GM12891 (cell line): ENCODE measurements around the gene SATB1. TPM values are rescaled to one million over a fixed set of nuclear protein-coding genes. Genes with fewer than 3 reads are reported as not detected.
"Not testable (repeated sequence)": the region's sequence is repeated elsewhere in the genome, so short reads cannot be mapped to it uniquely, and the experiment has no call there.

ENCODE experiments used
- DNase-seq: peaks from one replicate; pipeline ENCODE4 v3.0.0; 2011; ENCODE audit warnings: low spot score; ENCODE audit not compliant: insufficient read length
- FAIRE-seq: peaks from 2 replicates; lab custom pipeline; 2011; peaks lifted over from hg19 to GRCh38; lab: Jason Lieb, UNC
- PAX5 ChIP-seq: IDR thresholded peaks from 2 replicates; pipeline ENCODE4 v1.6.1; 2011; ENCODE audit warnings: low read length, moderate library complexity, mild to moderate bottlenecking; ENCODE audit not compliant: insufficient read depth, severe bottlenecking
- POLR2A ChIP-seq: IDR thresholded peaks from 2 replicates; pipeline ENCODE4 v1.6.1; 2011; ENCODE audit warnings: low read depth, low read length, control low read depth
- POLR2AphosphoS5 ChIP-seq: IDR thresholded peaks from 2 replicates; pipeline ENCODE4 v1.6.1; 2011; ENCODE audit warnings: low read depth, low read length, control low read depth
- POU2F2 ChIP-seq: IDR thresholded peaks from 2 replicates; pipeline ENCODE4 v1.6.1; 2011; ENCODE audit warnings: low read depth, mild to moderate bottlenecking, control low read depth, low read length, moderate library complexity
- SPI1 ChIP-seq: IDR thresholded peaks from 2 replicates; pipeline ENCODE4 v1.6.1; 2011; ENCODE audit warnings: low read depth, low read length, control low read depth
- TAF1 ChIP-seq: IDR thresholded peaks from 2 replicates; pipeline ENCODE4 v1.6.1; 2011; ENCODE audit warnings: low read depth, low read length, control low read depth
- polyA plus RNA-seq: library from polyadenylated mRNA; unstranded; fragments of >200 nt; gene quantifications from one replicate; pipeline ENCODE4 v1.2.1, GENCODE V29; 2012; ENCODE audit warnings: low read depth, missing spikeins, inconsistent platforms; ENCODE audit not compliant: missing spikeins

SATB1 gene
- polyA plus RNA-seq = 0.32 TPM

GRCh38 chr3:18424729-18425640 lies at the start of gene SATB1:
TSS of gene SATB1 (minus strand) at chr3:18425339. CDS start at chr3:18420967, 4,372 bp downstream.
- TF ChIP-seq TAF1 (no peak), POU2F2 (no peak), SPI1 (no peak), PAX5 (no peak), POLR2AphosphoS5 (no peak), POLR2A (no peak)
- FAIRE-seq = peak; percentile 35
- DNase-seq = peak; percentile 10

- DNase-seq = no peak
- no peak for FAIRE-seq
- no peak for TF ChIP-seq PAX5
- TF ChIP-seq POLR2AphosphoS5 = no peak
- no peak for TF ChIP-seq SPI1
- no peak for TF ChIP-seq POU2F2
- TF ChIP-seq TAF1 = no peak
- no peak for TF ChIP-seq POLR2A
Observed at GRCh38 chr3:18474202-18474601, 49.1 kb upstream of the SATB1 start.

DNA sequence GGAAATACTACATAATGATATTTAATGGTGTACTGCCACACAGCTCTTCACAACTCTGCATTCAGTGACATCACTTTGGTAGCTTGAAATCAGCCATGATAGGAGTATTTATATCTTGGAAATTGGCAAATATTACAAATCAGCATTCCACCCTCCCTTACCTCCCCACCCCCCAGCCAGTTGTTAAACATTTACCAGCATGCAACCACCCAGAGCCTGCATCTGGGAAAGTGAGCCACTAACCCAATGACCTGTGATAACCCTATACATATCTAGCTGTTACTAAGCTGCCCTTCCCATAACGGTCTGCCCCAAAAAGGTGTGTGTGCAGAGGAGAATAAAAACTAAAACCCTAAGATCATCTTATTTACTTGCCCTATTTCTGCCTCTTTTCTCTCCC lies 44.6 kb upstream of the SATB1 start:
- DNase-seq = no peak
- TF ChIP-seq POLR2AphosphoS5 (no peak), SPI1 (no peak), POU2F2 (no peak), POLR2A (no peak)
- no peak for FAIRE-seq

DNA sequence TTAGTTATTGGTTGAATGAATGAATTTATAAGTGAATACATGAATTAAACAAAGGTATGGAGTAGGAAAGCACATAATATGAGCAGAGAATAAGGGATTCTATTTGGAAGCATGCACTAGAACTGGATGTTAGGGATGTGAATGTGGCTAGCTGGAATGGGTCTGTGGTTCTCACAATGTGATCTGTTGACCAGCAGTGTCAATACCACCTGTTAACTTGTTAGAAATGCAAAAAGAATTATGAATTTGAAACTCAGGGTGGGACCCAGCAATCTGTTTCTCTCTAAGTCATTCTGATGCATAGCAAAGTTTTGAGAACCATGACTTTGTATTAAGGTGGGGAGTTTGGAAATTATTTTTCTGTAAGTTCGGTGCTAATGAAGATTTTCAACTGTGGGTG lies 41.0 kb upstream of the SATB1 start:
- DNase-seq (no peak), FAIRE-seq (no peak)
- no peak for TF ChIP-seq POU2F2
- TF ChIP-seq TAF1 = no peak
- no peak for TF ChIP-seq POLR2A
- TF ChIP-seq SPI1 = no peak
- no peak for TF ChIP-seq PAX5
- TF ChIP-seq POLR2AphosphoS5 = no peak

- DNase-seq (no peak), FAIRE-seq (no peak)
- TF ChIP-seq PAX5 (no peak), SPI1 (no peak), POLR2AphosphoS5 (no peak), POU2F2 (no peak), TAF1 (no peak), POLR2A (no peak)
Observed at GRCh38 chr3:18454766-18455165, 29.6 kb upstream of the SATB1 start.

DNA sequence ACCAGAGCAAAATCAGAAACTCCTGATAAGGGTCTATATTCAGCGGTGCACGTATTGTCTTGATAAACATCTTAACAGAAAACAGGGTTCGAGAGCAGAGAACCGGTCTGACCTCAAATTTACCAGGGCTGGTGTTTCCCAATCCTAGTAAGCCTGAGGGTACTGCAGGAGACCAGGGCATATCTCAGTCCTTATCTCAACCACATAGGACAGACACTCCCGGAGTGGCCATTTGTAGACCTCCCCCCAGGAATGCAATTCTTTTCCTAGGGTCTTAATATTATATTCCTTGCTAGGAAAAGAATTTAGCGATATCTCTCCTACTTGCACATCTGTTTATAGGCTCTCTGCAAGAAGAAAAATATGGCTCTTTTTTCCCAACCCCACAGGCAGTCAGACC lies 24.5 kb upstream of the SATB1 start:
- FAIRE-seq, DNase-seq: not testable (repeated sequence)

DNA sequence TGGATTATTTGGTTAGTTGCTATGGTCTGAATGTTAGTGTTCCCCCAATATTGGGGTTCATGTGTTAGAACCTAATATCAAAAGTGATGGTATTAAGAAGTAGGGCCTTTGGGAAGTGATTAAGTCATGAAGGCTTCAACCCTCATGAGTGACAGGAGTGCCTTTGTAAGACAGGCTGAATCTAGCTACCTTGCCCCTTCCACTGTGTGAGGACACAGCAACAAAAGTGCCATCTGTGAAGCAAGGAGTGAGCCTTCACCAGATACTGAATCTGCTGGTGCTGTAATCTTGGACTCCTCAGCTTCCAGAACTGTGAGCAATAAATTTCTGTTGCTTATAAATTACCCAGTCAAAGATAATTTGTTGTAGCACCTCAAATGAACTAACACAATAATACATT lies 22.6 kb upstream of the SATB1 start:
- TF ChIP-seq POLR2A = no peak
- TF ChIP-seq POLR2AphosphoS5 = no peak
- no peak for TF ChIP-seq POU2F2
- no peak for TF ChIP-seq PAX5
- no peak for TF ChIP-seq TAF1
- no peak for TF ChIP-seq SPI1
- no peak for DNase-seq

GRCh38 chr3:18446149-18446825 lies 21.1 kb upstream of the SATB1 start:
- no peak for TF ChIP-seq PAX5
- DNase-seq = no peak
- no peak for FAIRE-seq

More for the DNA sequence above, 22.6 kb upstream of the SATB1 start:
- no peak for FAIRE-seq

GRCh38 chr3:18445401-18446148 lies 20.4 kb upstream of the SATB1 start:
- DNase-seq (no peak), FAIRE-seq (no peak)
- TF ChIP-seq POLR2A (no peak), PAX5 (no peak)

DNA sequence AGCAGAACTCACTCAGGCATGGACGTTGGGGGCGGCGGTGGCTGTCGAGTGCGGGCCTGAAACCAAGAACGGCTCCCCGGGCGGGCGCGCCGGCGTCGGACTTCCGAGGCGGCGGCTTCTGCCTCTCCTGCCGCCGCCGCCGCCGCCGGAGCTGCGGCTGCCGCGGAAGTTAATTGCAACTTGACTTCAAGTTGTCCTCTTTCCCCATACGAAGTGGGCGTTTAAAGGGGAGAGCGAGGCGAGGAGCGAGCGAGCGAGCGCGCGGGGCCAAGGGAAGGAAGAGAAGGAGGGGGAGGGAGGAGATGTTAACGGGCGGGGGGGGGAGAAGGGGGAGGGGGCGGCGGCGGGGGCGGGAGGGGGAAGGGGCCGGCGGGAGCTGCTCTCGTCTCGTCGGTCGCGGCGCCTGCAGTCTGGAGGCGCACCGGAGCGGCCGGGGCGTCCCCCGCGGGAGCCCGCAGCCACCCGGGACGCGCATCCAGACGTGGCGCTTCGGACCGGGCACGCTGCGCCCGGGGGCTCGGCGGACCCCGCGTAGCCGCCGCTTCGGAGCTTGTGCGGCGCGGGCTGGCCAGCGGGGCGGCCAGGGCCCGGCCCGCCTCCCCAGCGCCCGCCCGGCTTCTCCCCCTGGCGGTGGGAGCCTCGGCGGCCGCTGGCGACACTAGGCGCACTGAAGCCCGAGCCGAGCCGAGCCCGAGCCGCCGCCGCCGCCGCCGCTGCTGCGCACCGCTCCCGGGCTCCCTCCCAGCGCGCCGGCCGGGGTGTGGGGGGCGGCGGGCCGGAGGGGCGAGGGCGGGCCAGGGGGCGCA lies 19.7 kb upstream of the SATB1 start:
- no peak for FAIRE-seq
- peak; percentile 68 for DNase-seq
- TF ChIP-seq PAX5 (no peak), TAF1 (no peak), SPI1 (no peak), POU2F2 (no peak), POLR2A (no peak), POLR2AphosphoS5 (no peak)
